CD4-positive, alpha-beta memory T cell (primary cell): Measurements from ENCODE around the gene WDPCP. TPM values are rescaled to one million over a fixed set of nuclear protein-coding genes. Genes with fewer than 3 reads are reported as not detected.

Source experiments
- CTCF ChIA-PET: fragments of 350-600 bp; sonication (Branson Sonifier 250); formaldehyde crosslinking; loops from one replicate; lab custom pipeline; 2021; ENCODE audit warnings: inconsistent platforms; ENCODE audit not compliant: partially characterized antibody; lab: Charles Lee
- POLR2A ChIA-PET: fragments of 350-600 bp; sonication (Branson Sonifier 250); formaldehyde crosslinking; loops from one replicate; lab custom pipeline; 2021; ENCODE audit not compliant: partially characterized antibody; lab: Charles Lee
- DNase-seq, 5 donors: peaks; one replicate each; pipeline versions ENCODE4 v3.0.0 to v3.0.0-alpha.2; 2020 to 2022; ENCODE audit warnings: mixed read lengths in 1 of 5
- H3K27ac ChIP-seq: one replicate; pipeline ENCODE4 v1.7.0; 2013; ENCODE audit warnings: low read depth, low read length
- H3K27me3 ChIP-seq: 2 replicates; pipeline ENCODE4 v1.7.0; 2013; ENCODE audit warnings: mild to moderate bottlenecking, low read length, moderate library complexity; ENCODE audit not compliant: insufficient read depth
- H3K36me3 ChIP-seq: 2 replicates; pipeline ENCODE4 v1.7.0; 2013; ENCODE audit warnings: mild to moderate bottlenecking, low read length, moderate library complexity; ENCODE audit not compliant: insufficient read depth
- H3K4me1 ChIP-seq: 2 replicates; pipeline ENCODE4 v1.7.0; 2013; ENCODE audit warnings: mild to moderate bottlenecking, low read length, moderate library complexity; ENCODE audit not compliant: insufficient read depth
- H3K4me3 ChIP-seq, 2 donors: one replicate each; pipeline ENCODE4 v1.7.0; 2013; ENCODE audit warnings: low read length in 2 of 2, mild to moderate bottlenecking in 1 of 2
- H3K9me3 ChIP-seq, 2 donors: one replicate each; pipeline ENCODE4 v1.7.0; 2013; ENCODE audit warnings: low read length in 2 of 2, control low read depth in 1 of 2; ENCODE audit not compliant: control insufficient read depth in 1 of 2
- H3K27ac Mint-ChIP-seq, 7 donors: one replicate each; pipeline ENCODE4 v1.8.0; 2020 to 2021; ENCODE audit warnings: mixed read lengths in 7 of 7, mild to moderate bottlenecking in 6 of 7, inconsistent platforms in 3 of 7, moderate library complexity in 3 of 7
- H3K27me3 Mint-ChIP-seq, 2 donors: one replicate each; pipeline ENCODE4 v1.8.0; 2020 to 2021; ENCODE audit warnings: mixed read lengths in 2 of 2
- H3K36me3 Mint-ChIP-seq, 2 donors: one replicate each; pipeline ENCODE4 v1.8.0; 2020 to 2021; ENCODE audit warnings: mixed read lengths in 2 of 2, inconsistent platforms in 1 of 2, mild to moderate bottlenecking in 1 of 2
- H3K4me1 Mint-ChIP-seq, 4 donors: one replicate each; pipeline ENCODE4 v1.8.0; 2020 to 2021; ENCODE audit warnings: mixed read lengths in 4 of 4, mild to moderate bottlenecking in 1 of 4
- H3K4me3 Mint-ChIP-seq, 8 donors: one replicate each; pipeline ENCODE4 v1.8.0; 2020 to 2021; ENCODE audit warnings: mixed read lengths in 8 of 8, mild to moderate bottlenecking in 7 of 8, moderate library complexity in 6 of 8, inconsistent platforms in 3 of 8
- H3K9me3 Mint-ChIP-seq, 8 donors: one replicate each; pipeline ENCODE4 v1.8.0; 2020 to 2021; ENCODE audit warnings: mixed read lengths in 8 of 8, mild to moderate bottlenecking in 5 of 8, inconsistent platforms in 3 of 8, moderate library complexity in 1 of 8
- intact Hi-C: fragments of 100-400 bp; cut with micrococcal nuclease; formaldehyde crosslinking; loops from one replicate; pipeline ENCODE4 v1.15.1; 2023
- polyA plus RNA-seq, 2 donors: library from polyadenylated mRNA; unstranded; fragments of 300-500 nt; fragmentation: Illumina TruSeq; gene quantifications; one replicate each; pipeline ENCODE4 v1.2.3, GENCODE V29; 2021
- total RNA-seq, 2 experiments: library from RNA; stranded (reverse); gene quantifications; one replicate each; pipeline ENCODE4 v1.2.3, GENCODE V29; 2021

Gene WDPCP
- total and polyA plus RNA-seq, 4 experiments from 2014 or later, result 2.9 to 13.2 (median 6.9) TPM

DNA sequence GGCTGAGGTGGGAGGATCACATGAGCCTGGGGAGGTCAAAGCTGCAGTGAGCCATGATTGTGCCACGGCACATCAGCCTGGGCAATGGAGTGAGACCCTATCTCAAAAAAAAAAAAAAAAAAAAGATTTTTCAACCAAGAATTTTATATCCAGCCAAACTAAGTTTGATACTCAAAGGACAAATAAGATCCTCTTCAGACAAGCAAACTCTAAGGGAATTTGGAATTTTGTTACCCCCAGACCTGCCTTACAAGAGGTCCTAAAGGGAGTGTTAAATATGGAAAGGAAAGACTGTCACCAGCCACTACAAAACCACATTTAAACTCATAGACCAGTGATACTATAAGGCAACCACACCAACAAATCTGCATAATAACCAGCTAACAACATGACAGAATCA, 67.5 kb downstream of the WDPCP start:
- intact Hi-C loops, result no loop called here
- no peaks in the 10 kb centered on the region for H3K27me3 Mint-ChIP-seq
- no peak overlapping the region for H3K27ac ChIP-seq
- CTCF ChIA-PET, result no interaction called here
- no peaks in the 10 kb centered on the region for H3K36me3 ChIP-seq
- H3K4me3 Mint-ChIP-seq, result no peak overlapping the region
- H3K4me1 Mint-ChIP-seq, result peaks cover 0 to 13% (median 2%) of the 10 kb centered on the region in 4 donors
- H3K4me3 ChIP-seq, result no peak overlapping the region
- no peaks in the 10 kb centered on the region for H3K27me3 ChIP-seq
- no peak overlapping the region for H3K27ac Mint-ChIP-seq
- no peak for DNase-seq
- POLR2A ChIA-PET, result no interaction called here
- H3K9me3 Mint-ChIP-seq, result peaks cover 10 to 65% (median 58%) of the 10 kb centered on the region in 8 donors
- peaks cover 0 to 12% of the 10 kb centered on the region in 2 donors for H3K9me3 ChIP-seq
- peaks cover 33 to 34% of the 10 kb centered on the region in 2 donors for H3K36me3 Mint-ChIP-seq
- H3K4me1 ChIP-seq, result no peaks in the 10 kb centered on the region

DNA sequence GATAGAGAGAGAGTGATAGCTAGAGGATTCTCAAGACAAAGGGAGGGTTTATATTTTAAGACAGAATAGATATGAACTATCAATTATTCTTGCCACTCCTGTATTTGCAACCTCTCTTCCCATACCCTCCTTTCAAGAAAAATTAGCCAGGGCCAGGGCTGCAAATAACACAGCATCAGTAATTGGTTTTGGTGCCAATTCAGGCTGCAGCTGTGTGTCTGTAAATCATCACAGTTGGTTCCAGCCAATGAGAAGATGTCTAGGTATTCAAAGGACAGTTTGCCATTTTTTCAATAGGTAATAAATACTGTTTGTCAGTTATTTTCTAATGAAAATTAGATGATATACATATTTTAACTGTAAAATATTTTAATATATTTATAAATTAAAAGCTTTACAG, 73.5 kb downstream of the WDPCP start:
- ChIA-PET POLR2A (no interaction called here), CTCF (no interaction called here)
- no peaks in the 10 kb centered on the region for H3K27me3 ChIP-seq
- H3K9me3 ChIP-seq, result no peaks in the 10 kb centered on the region
- DNase-seq, result no peak
- no peaks in the 10 kb centered on the region for H3K27me3 Mint-ChIP-seq
- H3K4me3 ChIP-seq, result no peak overlapping the region
- intact Hi-C loops, result no loop called here
- no peak overlapping the region for H3K4me3 Mint-ChIP-seq
- peaks cover 13 to 19% of the 10 kb centered on the region in 2 donors for H3K36me3 Mint-ChIP-seq
- H3K9me3 Mint-ChIP-seq, result peaks cover 0 to 54% (median 46%) of the 10 kb centered on the region in 8 donors
- H3K36me3 ChIP-seq, result no peaks in the 10 kb centered on the region
- no peak overlapping the region for H3K27ac ChIP-seq
- no peaks in the 10 kb centered on the region for H3K4me1 ChIP-seq
- H3K4me1 Mint-ChIP-seq, result peaks cover 0 to 8% (median 0%) of the 10 kb centered on the region in 4 donors
- H3K27ac Mint-ChIP-seq, result no peak overlapping the region

DNA sequence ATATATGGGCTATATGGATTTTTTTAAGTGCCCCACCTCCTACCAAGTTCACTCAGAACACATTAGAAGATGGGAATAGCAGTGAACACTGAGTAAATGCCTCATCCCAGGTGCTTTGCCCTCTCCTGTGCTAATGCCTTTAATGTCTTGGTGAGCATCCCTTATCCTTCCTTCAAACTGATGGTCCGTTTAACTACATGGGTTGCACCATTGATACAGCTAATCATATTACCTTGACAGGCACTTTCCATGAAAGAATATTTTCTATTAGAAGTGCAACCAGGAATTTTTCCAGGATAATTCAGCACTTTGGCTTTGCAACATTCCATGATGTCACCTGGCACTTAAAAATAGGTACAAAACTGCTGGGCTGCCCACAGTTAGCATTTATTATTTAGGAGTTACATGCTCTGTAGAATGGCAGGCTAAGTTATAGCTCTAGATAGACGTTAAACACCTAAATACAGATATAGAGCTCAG, 74.0 kb downstream of the WDPCP start:
- Mint-ChIP-seq H3K9me3 (peaks cover 0 to 54% (median 47%) of the 10 kb centered on the region in 8 donors), H3K4me3 (no peak overlapping the region), H3K36me3 (peaks cover 13 to 21% of the 10 kb centered on the region in 2 donors), H3K4me1 (peaks cover 0 to 6% (median 0%) of the 10 kb centered on the region in 4 donors), H3K27me3 (no peaks in the 10 kb centered on the region), H3K27ac (no peak overlapping the region)
- Histone ChIP-seq H3K4me3 (no peak overlapping the region), H3K27me3 (no peaks in the 10 kb centered on the region), H3K9me3 (no peaks in the 10 kb centered on the region), H3K27ac (no peak overlapping the region), H3K36me3 (no peaks in the 10 kb centered on the region), H3K4me1 (no peaks in the 10 kb centered on the region)
- POLR2A ChIA-PET, result no interaction called here
- DNase-seq, result peak in 1 of 5 donors; percentile 20
- intact Hi-C loops, result no loop called here
- CTCF ChIA-PET, result no interaction called here

DNA sequence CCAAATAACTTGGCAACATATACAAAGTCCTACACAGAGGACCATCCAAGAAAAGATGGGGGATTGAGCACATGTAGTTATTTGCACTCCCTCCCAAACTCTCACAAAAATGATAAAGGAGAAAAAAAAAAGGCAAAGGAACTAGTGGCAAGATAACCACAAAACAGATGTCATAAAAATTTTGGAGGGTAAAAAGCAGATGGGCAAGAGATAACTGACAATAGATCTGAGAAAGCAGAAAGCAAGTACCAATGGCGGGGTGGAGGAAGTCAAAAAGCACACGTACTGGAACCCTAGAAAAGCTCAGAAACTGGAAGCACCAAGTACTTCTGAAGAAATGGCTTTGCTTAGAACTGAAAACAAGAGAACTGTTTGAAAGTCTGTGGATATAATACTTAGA, 82.0 kb downstream of the WDPCP start:
- DNase-seq, result no peak
- POLR2A ChIA-PET, result no interaction called here
- no peak overlapping the region for H3K27ac Mint-ChIP-seq
- H3K36me3 ChIP-seq, result no peaks in the 10 kb centered on the region
- peak overlapping the region in 1 of 8 donors; percentile 15 for H3K4me3 Mint-ChIP-seq
- intact Hi-C loops, result no loop called here
- CTCF ChIA-PET, result no interaction called here
- no peak overlapping the region for H3K4me3 ChIP-seq
- H3K27ac ChIP-seq, result no peak overlapping the region
- no peaks in the 10 kb centered on the region for H3K27me3 Mint-ChIP-seq
- H3K9me3 Mint-ChIP-seq, result peaks cover 2 to 50% (median 44%) of the 10 kb centered on the region in 8 donors
- H3K9me3 ChIP-seq, result no peaks in the 10 kb centered on the region
- H3K4me1 ChIP-seq, result no peaks in the 10 kb centered on the region
- H3K27me3 ChIP-seq, result no peaks in the 10 kb centered on the region
- H3K36me3 Mint-ChIP-seq, result peaks cover 27 to 29% of the 10 kb centered on the region in 2 donors
- H3K4me1 Mint-ChIP-seq, result peaks cover 5 to 15% (median 11%) of the 10 kb centered on the region in 4 donors

DNA sequence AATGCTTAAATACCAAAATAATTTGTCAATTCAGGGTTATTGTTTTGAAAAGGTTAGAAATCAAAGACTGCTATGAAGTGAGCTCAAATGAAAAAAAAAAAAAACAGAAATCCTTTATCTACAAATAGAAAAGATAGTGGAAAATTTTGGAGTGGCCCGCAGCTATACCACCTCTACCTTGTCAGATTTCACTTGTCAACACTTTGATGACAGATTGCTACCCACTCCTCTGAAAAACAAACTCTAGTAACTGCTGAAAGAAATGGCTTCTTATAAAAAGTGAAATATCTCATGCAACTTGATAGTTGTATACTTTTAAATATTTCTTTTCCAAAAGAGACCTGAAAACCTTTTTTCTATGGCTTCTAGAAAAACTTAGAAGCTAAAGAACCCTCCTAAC, 84.5 kb downstream of the WDPCP start:
- Histone ChIP-seq H3K4me1 (no peaks in the 10 kb centered on the region), H3K4me3 (no peak overlapping the region), H3K9me3 (no peaks in the 10 kb centered on the region), H3K27ac (no peak overlapping the region), H3K27me3 (no peaks in the 10 kb centered on the region), H3K36me3 (no peaks in the 10 kb centered on the region)
- Mint-ChIP-seq H3K9me3 (peaks cover 0 to 26% (median 19%) of the 10 kb centered on the region in 8 donors), H3K27ac (no peak overlapping the region), H3K27me3 (no peaks in the 10 kb centered on the region), H3K36me3 (peaks cover 9% of the 10 kb centered on the region in 2 donors), H3K4me1 (peaks cover 5 to 15% (median 10%) of the 10 kb centered on the region in 4 donors), H3K4me3 (no peak overlapping the region)
- POLR2A ChIA-PET, result no interaction called here
- CTCF ChIA-PET, result no interaction called here
- DNase-seq, result no peak
- intact Hi-C loops, result no loop called here

DNA sequence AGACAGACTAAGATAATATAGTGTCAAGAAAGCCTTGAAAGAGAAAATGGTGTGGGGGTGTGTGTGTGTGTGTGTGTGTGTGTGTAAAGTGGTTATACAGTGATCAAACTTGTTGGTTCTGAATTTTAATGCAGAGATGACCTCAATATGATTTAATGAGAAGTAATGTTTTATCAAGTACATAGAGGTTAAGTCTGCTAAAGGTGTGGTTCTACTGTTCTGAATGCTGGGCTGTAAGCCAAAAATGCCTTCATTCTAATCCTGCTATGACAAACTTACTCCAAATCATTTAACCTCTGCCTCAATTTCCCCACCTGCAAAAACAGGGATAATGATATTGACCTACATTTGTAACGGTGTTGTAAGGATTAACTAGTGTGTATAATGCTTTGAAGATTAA, 87.9 kb downstream of the WDPCP start:
- DNase-seq, result no peak
- H3K36me3 Mint-ChIP-seq, result peaks cover 0 to 3% of the 10 kb centered on the region in 2 donors
- no peak overlapping the region for H3K4me3 Mint-ChIP-seq
- no peak overlapping the region for H3K27ac ChIP-seq
- H3K27ac Mint-ChIP-seq, result no peak overlapping the region
- H3K27me3 Mint-ChIP-seq, result no peaks in the 10 kb centered on the region
- H3K9me3 ChIP-seq, result no peaks in the 10 kb centered on the region
- H3K4me1 Mint-ChIP-seq, result peaks cover 0 to 2% (median under 1%) of the 10 kb centered on the region in 4 donors
- no peaks in the 10 kb centered on the region for H3K27me3 ChIP-seq
- no peaks in the 10 kb centered on the region for H3K36me3 ChIP-seq
- no peaks in the 10 kb centered on the region for H3K4me1 ChIP-seq
- no peak overlapping the region for H3K4me3 ChIP-seq
- ChIA-PET POLR2A (no interaction called here), CTCF (no interaction called here)
- no peaks in the 10 kb centered on the region for H3K9me3 Mint-ChIP-seq
- intact Hi-C loops, result no loop called here

DNA sequence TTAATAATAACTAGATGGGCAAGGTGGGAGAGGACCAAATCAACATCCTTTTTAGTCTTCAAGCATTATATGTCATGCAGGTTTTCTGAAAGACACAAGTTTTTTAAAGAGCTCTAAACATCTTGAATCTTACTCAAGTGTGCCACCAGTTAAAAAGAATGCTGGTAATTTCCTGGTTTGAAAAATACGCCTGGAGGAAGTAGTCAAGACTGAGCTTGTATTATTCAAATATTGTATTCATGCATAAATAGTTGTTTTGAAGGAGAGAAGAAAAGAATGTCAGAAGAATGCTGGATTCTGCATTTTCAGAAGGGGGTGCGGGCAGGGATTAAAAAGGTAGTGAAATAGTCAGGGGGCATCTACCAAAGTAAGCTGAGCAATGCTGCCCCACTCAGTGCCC, 90.7 kb downstream of the WDPCP start:
- Mint-ChIP-seq H3K36me3 (peaks cover 7 to 9% of the 10 kb centered on the region in 2 donors), H3K4me3 (no peak overlapping the region), H3K27ac (no peak overlapping the region), H3K4me1 (peaks cover 0 to 3% (median under 1%) of the 10 kb centered on the region in 4 donors), H3K27me3 (no peaks in the 10 kb centered on the region), H3K9me3 (peaks cover 0 to 2% (median 0%) of the 10 kb centered on the region in 8 donors)
- no peak for DNase-seq
- ChIA-PET CTCF (no interaction called here), POLR2A (no interaction called here)
- no peaks in the 10 kb centered on the region for H3K36me3 ChIP-seq
- no peak overlapping the region for H3K4me3 ChIP-seq
- no peak overlapping the region for H3K27ac ChIP-seq
- no peaks in the 10 kb centered on the region for H3K9me3 ChIP-seq
- H3K27me3 ChIP-seq, result no peaks in the 10 kb centered on the region
- intact Hi-C loops, result no loop called here
- H3K4me1 ChIP-seq, result no peaks in the 10 kb centered on the region
